Measurements from ENCODE around the gene MRC2.

Gene MRC2

GRCh38 chr17:62641951-62642350 is 14.5 kb downstream of the MRC2 start:
- no peak for DNase-seq

- no peak for DNase-seq
These were observed 16.0 kb downstream of the MRC2 start for GRCh38 chr17:62643496-62643895.

GRCh38 chr17:62644487-62645173 is 17.2 kb downstream of the MRC2 start:
- DNase-seq: no peak

- DNase-seq: no peak
These were observed 20.9 kb downstream of the MRC2 start for GRCh38 chr17:62648251-62648955.

GRCh38 chr17:62648956-62649294 is 21.5 kb downstream of the MRC2 start:
- no peak for DNase-seq

- DNase-seq: no peak
These were observed 22.1 kb downstream of the MRC2 start for GRCh38 chr17:62649570-62649969.

GRCh38 chr17:62650587-62650986 is 23.1 kb downstream of the MRC2 start:
- DNase-seq: no peak

GRCh38 chr17:62652251-62653001 is 25.0 kb downstream of the MRC2 start:
- DNase-seq: no peak

- peak; percentile 80 for DNase-seq
These were observed 25.7 kb downstream of the MRC2 start for GRCh38 chr17:62653002-62653825.

GRCh38 chr17:62653826-62654761 is 26.6 kb downstream of the MRC2 start:
- DNase-seq: no peak

- DNase-seq: no peak
These were observed 28.2 kb downstream of the MRC2 start for GRCh38 chr17:62655656-62656055.

- no peak for DNase-seq
These were observed 29.0 kb downstream of the MRC2 start for GRCh38 chr17:62656446-62656845.

GRCh38 chr17:62657145-62657665 is 29.7 kb downstream of the MRC2 start:
- DNase-seq: no peak

- DNase-seq: no peak
These were observed 30.2 kb downstream of the MRC2 start for GRCh38 chr17:62657690-62658089.

GRCh38 chr17:62658136-62658920 is 30.9 kb downstream of the MRC2 start:
- no peak for DNase-seq

- DNase-seq: no peak
These were observed 33.2 kb downstream of the MRC2 start for GRCh38 chr17:62660629-62661118.

GRCh38 chr17:62661337-62661736 is 33.9 kb downstream of the MRC2 start:
- DNase-seq: no peak

- DNase-seq: no peak
These were observed 35.4 kb downstream of the MRC2 start for GRCh38 chr17:62662855-62663254.

GRCh38 chr17:62663304-62663703 is 35.8 kb downstream of the MRC2 start:
- DNase-seq: no peak

GRCh38 chr17:62664336-62665120 is 37.1 kb downstream of the MRC2 start:
- no peak for DNase-seq
